ENCODE measurements around the gene SPTLC3.

Gene SPTLC3

GRCh38 chr20:13008761-13009681 is at the start of gene SPTLC3:
TSS of gene SPTLC3 (plus strand) at chr20:13008972. CDS start at chr20:13009268, 296 bp downstream.
- no peaks in the 10 kb centered on the region for H3K9me3 ChIP-seq (ENCODE audit: control insufficient read depth, insufficient read depth, low read length)
- peaks cover 21% of the 10 kb centered on the region for H3K4me1 ChIP-seq (ENCODE audit: control insufficient read depth, insufficient read depth, low read length)
- H3K9ac ChIP-seq (ENCODE audit: low read depth, low read length): no peak within 1 kb of the TSS
- H3K36me3 ChIP-seq (ENCODE audit: control insufficient read depth, insufficient read depth, low read length): no peaks in the 10 kb centered on the region
- H3K4me3 ChIP-seq (ENCODE audit: low read depth, low read length): no peak within 1 kb of the TSS
- no peaks in the 10 kb centered on the region for H3K27me3 ChIP-seq (ENCODE audit: control insufficient read depth, insufficient read depth, low read length)
- peak within 1 kb of the TSS; percentile 0 for H3K27ac ChIP-seq (ENCODE audit: low read depth, low read length)

- no peaks in the 10 kb centered on the region for H3K9me3 ChIP-seq (ENCODE audit: control insufficient read depth, insufficient read depth, low read length)
- H3K4me3 ChIP-seq (ENCODE audit: low read depth, low read length): no peak overlapping the region
- no peak overlapping the region for H3K27ac ChIP-seq (ENCODE audit: low read depth, low read length)
- H3K36me3 ChIP-seq (ENCODE audit: control insufficient read depth, insufficient read depth, low read length): no peaks in the 10 kb centered on the region
- H3K9ac ChIP-seq (ENCODE audit: low read depth, low read length): no peak overlapping the region
- no peaks in the 10 kb centered on the region for H3K27me3 ChIP-seq (ENCODE audit: control insufficient read depth, insufficient read depth, low read length)
- no peaks in the 10 kb centered on the region for H3K4me1 ChIP-seq (ENCODE audit: control insufficient read depth, insufficient read depth, low read length)
These were observed 47.0 kb upstream of the SPTLC3 start for GRCh38 chr20:12961725-12962124.

GRCh38 chr20:12962895-12963294 is 45.9 kb upstream of the SPTLC3 start:
- no peaks in the 10 kb centered on the region for H3K36me3 ChIP-seq (ENCODE audit: control insufficient read depth, insufficient read depth, low read length)
- no peak overlapping the region for H3K27ac ChIP-seq (ENCODE audit: low read depth, low read length)
- H3K9ac ChIP-seq (ENCODE audit: low read depth, low read length): no peak overlapping the region
- H3K9me3 ChIP-seq (ENCODE audit: control insufficient read depth, insufficient read depth, low read length): no peaks in the 10 kb centered on the region
- no peaks in the 10 kb centered on the region for H3K4me1 ChIP-seq (ENCODE audit: control insufficient read depth, insufficient read depth, low read length)
- no peak overlapping the region for H3K4me3 ChIP-seq (ENCODE audit: low read depth, low read length)
- H3K27me3 ChIP-seq (ENCODE audit: control insufficient read depth, insufficient read depth, low read length): no peaks in the 10 kb centered on the region

- H3K4me3 ChIP-seq (ENCODE audit: low read depth, low read length): no peak overlapping the region
- no peak overlapping the region for H3K27ac ChIP-seq (ENCODE audit: low read depth, low read length)
- no peaks in the 10 kb centered on the region for H3K4me1 ChIP-seq (ENCODE audit: control insufficient read depth, insufficient read depth, low read length)
- H3K9ac ChIP-seq (ENCODE audit: low read depth, low read length): no peak overlapping the region
- H3K27me3 ChIP-seq (ENCODE audit: control insufficient read depth, insufficient read depth, low read length): no peaks in the 10 kb centered on the region
- no peaks in the 10 kb centered on the region for H3K36me3 ChIP-seq (ENCODE audit: control insufficient read depth, insufficient read depth, low read length)
- no peaks in the 10 kb centered on the region for H3K9me3 ChIP-seq (ENCODE audit: control insufficient read depth, insufficient read depth, low read length)
These were observed 45.4 kb upstream of the SPTLC3 start for GRCh38 chr20:12963416-12963815.

- H3K36me3 ChIP-seq (ENCODE audit: control insufficient read depth, insufficient read depth, low read length): no peaks in the 10 kb centered on the region
- H3K27ac ChIP-seq (ENCODE audit: low read depth, low read length): no peak overlapping the region
- H3K4me1 ChIP-seq (ENCODE audit: control insufficient read depth, insufficient read depth, low read length): no peaks in the 10 kb centered on the region
- no peaks in the 10 kb centered on the region for H3K27me3 ChIP-seq (ENCODE audit: control insufficient read depth, insufficient read depth, low read length)
- H3K4me3 ChIP-seq (ENCODE audit: low read depth, low read length): no peak overlapping the region
- no peak overlapping the region for H3K9ac ChIP-seq (ENCODE audit: low read depth, low read length)
- H3K9me3 ChIP-seq (ENCODE audit: control insufficient read depth, insufficient read depth, low read length): peaks cover 6% of the 10 kb centered on the region; the same call in 1 of the 2 replicates
These were observed 43.4 kb upstream of the SPTLC3 start for GRCh38 chr20:12965212-12965869.

- Histone ChIP-seq H3K4me1 (ENCODE audit: control insufficient read depth, insufficient read depth, low read length) (no peaks in the 10 kb centered on the region), H3K9me3 (ENCODE audit: control insufficient read depth, insufficient read depth, low read length) (peaks cover 6% of the 10 kb centered on the region; the same call in 1 of the 2 replicates), H3K27ac (ENCODE audit: low read depth, low read length) (no peak overlapping the region), H3K4me3 (ENCODE audit: low read depth, low read length) (no peak overlapping the region), H3K36me3 (ENCODE audit: control insufficient read depth, insufficient read depth, low read length) (no peaks in the 10 kb centered on the region), H3K9ac (ENCODE audit: low read depth, low read length) (no peak overlapping the region), H3K27me3 (ENCODE audit: control insufficient read depth, insufficient read depth, low read length) (no peaks in the 10 kb centered on the region)
These were observed 42.9 kb upstream of the SPTLC3 start for GRCh38 chr20:12965870-12966251.

GRCh38 chr20:12966468-12967085 is 42.2 kb upstream of the SPTLC3 start:
- H3K4me1 ChIP-seq (ENCODE audit: control insufficient read depth, insufficient read depth, low read length): no peaks in the 10 kb centered on the region
- H3K4me3 ChIP-seq (ENCODE audit: low read depth, low read length): no peak overlapping the region
- no peak overlapping the region for H3K27ac ChIP-seq (ENCODE audit: low read depth, low read length)
- H3K9me3 ChIP-seq (ENCODE audit: control insufficient read depth, insufficient read depth, low read length): peaks cover 6% of the 10 kb centered on the region; the same call in 1 of the 2 replicates
- H3K9ac ChIP-seq (ENCODE audit: low read depth, low read length): no peak overlapping the region
- H3K27me3 ChIP-seq (ENCODE audit: control insufficient read depth, insufficient read depth, low read length): no peaks in the 10 kb centered on the region
- H3K36me3 ChIP-seq (ENCODE audit: control insufficient read depth, insufficient read depth, low read length): no peaks in the 10 kb centered on the region

GRCh38 chr20:12967932-12968331 is 40.8 kb upstream of the SPTLC3 start:
- H3K9me3 ChIP-seq (ENCODE audit: control insufficient read depth, insufficient read depth, low read length): peaks cover 6% of the 10 kb centered on the region; the same call in 1 of the 2 replicates
- H3K27me3 ChIP-seq (ENCODE audit: control insufficient read depth, insufficient read depth, low read length): no peaks in the 10 kb centered on the region
- H3K36me3 ChIP-seq (ENCODE audit: control insufficient read depth, insufficient read depth, low read length): no peaks in the 10 kb centered on the region
- H3K9ac ChIP-seq (ENCODE audit: low read depth, low read length): no peak overlapping the region
- no peak overlapping the region for H3K27ac ChIP-seq (ENCODE audit: low read depth, low read length)
- no peaks in the 10 kb centered on the region for H3K4me1 ChIP-seq (ENCODE audit: control insufficient read depth, insufficient read depth, low read length)
- no peak overlapping the region for H3K4me3 ChIP-seq (ENCODE audit: low read depth, low read length)

GRCh38 chr20:12968472-12968871 is 40.3 kb upstream of the SPTLC3 start:
- Histone ChIP-seq H3K9me3 (ENCODE audit: control insufficient read depth, insufficient read depth, low read length) (peaks cover 6% of the 10 kb centered on the region; the same call in 1 of the 2 replicates), H3K4me1 (ENCODE audit: control insufficient read depth, insufficient read depth, low read length) (no peaks in the 10 kb centered on the region), H3K36me3 (ENCODE audit: control insufficient read depth, insufficient read depth, low read length) (no peaks in the 10 kb centered on the region), H3K27ac (ENCODE audit: low read depth, low read length) (no peak overlapping the region), H3K9ac (ENCODE audit: low read depth, low read length) (no peak overlapping the region), H3K27me3 (ENCODE audit: control insufficient read depth, insufficient read depth, low read length) (no peaks in the 10 kb centered on the region), H3K4me3 (ENCODE audit: low read depth, low read length) (no peak overlapping the region)

- Histone ChIP-seq H3K27me3 (ENCODE audit: control insufficient read depth, insufficient read depth, low read length) (no peaks in the 10 kb centered on the region), H3K36me3 (ENCODE audit: control insufficient read depth, insufficient read depth, low read length) (no peaks in the 10 kb centered on the region), H3K27ac (ENCODE audit: low read depth, low read length) (no peak overlapping the region), H3K4me3 (ENCODE audit: low read depth, low read length) (no peak overlapping the region), H3K9ac (ENCODE audit: low read depth, low read length) (no peak overlapping the region), H3K4me1 (ENCODE audit: control insufficient read depth, insufficient read depth, low read length) (no peaks in the 10 kb centered on the region), H3K9me3 (ENCODE audit: control insufficient read depth, insufficient read depth, low read length) (peaks cover 6% of the 10 kb centered on the region; the same call in 1 of the 2 replicates)
These were observed 39.6 kb upstream of the SPTLC3 start for GRCh38 chr20:12969071-12969669.
